ENCODE data around the gene CDH4. TPM values are rescaled to one million over a fixed set of nuclear protein-coding genes. Genes with fewer than 3 reads are reported as not detected.

The CDH4 gene
- total RNA-seq, 1 donor = 0.18 TPM

GRCh38 chr20:61435823-61436220, 183.8 kb downstream of the CDH4 start:
- DNase-seq (ENCODE audit: low read depth) = no peak
- H3K4me3 ChIP-seq (ENCODE audit: low read depth, low read length) = no peak overlapping the region
- TF ChIP-seq CTCF (IDR thresholded peaks at IDR 0.05; ENCODE audit: insufficient read depth, low read length) = no peak

GRCh38 chr20:61436283-61436666, 184.2 kb downstream of the CDH4 start:
- TF ChIP-seq CTCF (IDR thresholded peaks at IDR 0.05; ENCODE audit: insufficient read depth, low read length) = no peak
- DNase-seq (ENCODE audit: low read depth) = peak; percentile 65
- H3K4me3 ChIP-seq (ENCODE audit: low read depth, low read length) = no peak overlapping the region

- no peak for TF ChIP-seq CTCF (IDR thresholded peaks at IDR 0.05; ENCODE audit: insufficient read depth, low read length)
- no peak overlapping the region for H3K4me3 ChIP-seq (ENCODE audit: low read depth, low read length)
- DNase-seq (ENCODE audit: low read depth) = peak; percentile 72
Measured at GRCh38 chr20:61436667-61437279, 184.7 kb downstream of the CDH4 start.

- no peak for TF ChIP-seq CTCF (IDR thresholded peaks at IDR 0.05; ENCODE audit: insufficient read depth, low read length)
- no peak overlapping the region for H3K4me3 ChIP-seq (ENCODE audit: low read depth, low read length)
- peak; percentile 94 for DNase-seq (ENCODE audit: low read depth)
Measured at GRCh38 chr20:61437280-61438206, 185.5 kb downstream of the CDH4 start.

- DNase-seq (ENCODE audit: low read depth) = no peak
- no peak overlapping the region for H3K4me3 ChIP-seq (ENCODE audit: low read depth, low read length)
- TF ChIP-seq CTCF (IDR thresholded peaks at IDR 0.05; ENCODE audit: insufficient read depth, low read length) = no peak
Measured at GRCh38 chr20:61438285-61438684, 186.2 kb downstream of the CDH4 start.

GRCh38 chr20:61439251-61439650, 187.2 kb downstream of the CDH4 start:
- H3K4me3 ChIP-seq (ENCODE audit: low read depth, low read length) = no peak overlapping the region

More at GRCh38 chr20:61439251-61439650, 187.2 kb downstream of the CDH4 start:
- TF ChIP-seq CTCF (IDR thresholded peaks at IDR 0.05; ENCODE audit: insufficient read depth, low read length) = no peak
- no peak for DNase-seq (ENCODE audit: low read depth)
